HG02852 (cell line): ENCODE measurements around the gene PSKH1.
A peak's percentile ranks its signal among the peaks of the same experiment; 100 is the strongest.
"Not testable (repeated sequence)": the region's sequence is repeated elsewhere in the genome, so short reads cannot be mapped to it uniquely, and the experiment has no call there.

Experiments used
- ATAC-seq: cut with Tn5 transposase; IDR thresholded peaks from one replicate; pipeline ENCODE4 v1.9.1; 2021; ENCODE audit warnings: mild to moderate bottlenecking, moderate library complexity; ENCODE audit not compliant: unreplicated experiment

The PSKH1 gene

GRCh38 chr16:67936880-67937605 is 44.0 kb downstream of the PSKH1 start:
- peak; percentile 48 for ATAC-seq

GRCh38 chr16:67937713-67938112 is 44.7 kb downstream of the PSKH1 start:
- not testable (repeated sequence) for ATAC-seq

GRCh38 chr16:67939507-67940445 is 46.7 kb downstream of the PSKH1 start:
- no peak for ATAC-seq

- ATAC-seq = no peak
Observed at GRCh38 chr16:67940446-67941089, 47.5 kb downstream of the PSKH1 start.

DNA sequence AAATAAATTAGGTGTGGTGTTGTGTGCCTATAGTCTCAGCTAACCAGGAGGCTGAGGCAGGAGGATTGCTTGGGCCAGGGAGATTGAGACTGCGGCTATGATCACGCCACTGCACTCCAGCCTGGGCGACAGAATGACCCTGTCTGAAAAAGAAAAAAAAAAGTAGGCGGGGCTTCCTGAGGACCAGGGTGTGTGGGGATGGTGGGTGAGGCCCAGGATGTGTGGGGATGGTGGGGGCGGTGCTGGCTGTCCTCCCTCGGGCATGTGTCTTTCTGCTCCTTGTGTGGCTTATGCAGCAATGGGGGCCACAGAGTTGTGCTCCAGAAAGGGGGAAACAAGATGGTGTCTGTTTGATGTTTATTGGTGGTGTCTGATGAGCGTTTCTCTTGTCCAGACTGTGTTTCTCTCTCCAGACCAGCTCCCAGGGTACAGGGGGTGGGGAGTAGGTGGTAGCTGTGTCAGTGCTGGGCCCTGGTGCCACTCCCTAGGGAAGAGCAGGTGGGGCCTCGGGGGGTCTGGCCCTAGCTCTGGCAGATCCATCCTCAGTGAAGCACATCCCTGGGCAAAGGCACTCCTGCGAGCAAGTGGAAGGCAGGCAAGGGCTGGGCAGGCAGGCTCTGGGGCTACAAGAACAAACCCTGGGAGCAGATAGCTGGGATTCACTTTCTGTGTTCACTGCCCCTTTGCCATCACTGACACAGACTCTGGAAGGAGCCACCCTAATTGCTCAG is 48.6 kb downstream of the PSKH1 start:
- ATAC-seq = no peak

DNA sequence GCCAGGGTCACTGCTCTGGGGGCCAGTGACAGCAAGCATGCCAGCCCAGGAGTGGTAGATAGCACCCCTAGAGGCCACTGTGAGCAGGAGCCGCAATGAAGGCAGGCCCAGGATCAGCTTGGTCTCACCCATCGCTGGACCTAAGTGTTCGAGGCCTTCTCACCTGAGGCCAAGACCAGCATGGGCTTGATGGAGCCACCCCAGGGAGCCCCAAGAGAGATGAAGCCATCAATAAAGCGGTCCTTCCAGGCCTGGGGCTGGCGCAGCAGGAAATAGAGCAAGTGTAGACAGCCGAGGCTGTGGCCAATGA is 49.1 kb downstream of the PSKH1 start:
- peak; percentile 44 for ATAC-seq

DNA sequence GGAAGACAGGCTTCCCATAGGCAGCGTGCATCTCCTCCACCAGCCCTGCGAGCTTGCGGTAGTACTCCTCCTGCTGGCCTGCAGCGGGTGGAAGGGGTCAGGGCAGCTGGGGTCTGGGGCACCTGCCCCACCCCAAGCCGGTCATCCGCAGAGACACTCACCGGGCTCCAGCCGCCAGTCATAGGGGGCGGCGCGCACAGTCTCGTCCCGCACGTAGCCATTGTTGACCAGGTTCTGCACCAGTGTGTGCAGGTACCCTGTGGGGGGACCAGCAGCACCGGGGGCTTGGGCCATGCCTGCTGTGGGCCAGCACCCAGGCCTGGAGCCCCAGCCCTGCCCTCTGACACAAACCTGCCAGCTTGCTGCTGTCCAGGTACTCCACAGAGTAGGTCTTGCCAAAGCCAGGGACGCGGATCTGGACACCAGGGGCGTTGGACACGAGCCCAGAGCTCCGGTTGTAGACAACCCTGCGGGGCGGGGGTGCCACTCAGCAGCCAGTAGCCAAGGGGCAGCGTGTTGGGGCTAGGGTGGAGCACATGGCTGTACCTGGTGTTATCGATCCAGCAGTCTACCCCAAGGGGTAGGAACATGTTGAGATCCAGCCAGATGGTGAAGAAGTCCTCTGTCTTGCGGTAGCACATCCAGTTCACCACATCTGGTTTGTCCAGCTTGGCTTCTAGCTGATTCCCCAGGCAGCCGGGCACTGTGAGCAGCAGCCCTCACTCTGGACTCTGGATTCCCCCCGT is 49.6 kb downstream of the PSKH1 start:
- ATAC-seq = no peak

GRCh38 chr16:67943256-67943618 is 50.2 kb downstream of the PSKH1 start:
- no peak for ATAC-seq

GRCh38 chr16:67943619-67944504 is 50.8 kb downstream of the PSKH1 start, which contains the start of gene LCAT:
Gene LCAT (minus strand): TSS chr16:67944120. CDS start chr16:67944101, 19 bp downstream.
- ATAC-seq = no peak

DNA sequence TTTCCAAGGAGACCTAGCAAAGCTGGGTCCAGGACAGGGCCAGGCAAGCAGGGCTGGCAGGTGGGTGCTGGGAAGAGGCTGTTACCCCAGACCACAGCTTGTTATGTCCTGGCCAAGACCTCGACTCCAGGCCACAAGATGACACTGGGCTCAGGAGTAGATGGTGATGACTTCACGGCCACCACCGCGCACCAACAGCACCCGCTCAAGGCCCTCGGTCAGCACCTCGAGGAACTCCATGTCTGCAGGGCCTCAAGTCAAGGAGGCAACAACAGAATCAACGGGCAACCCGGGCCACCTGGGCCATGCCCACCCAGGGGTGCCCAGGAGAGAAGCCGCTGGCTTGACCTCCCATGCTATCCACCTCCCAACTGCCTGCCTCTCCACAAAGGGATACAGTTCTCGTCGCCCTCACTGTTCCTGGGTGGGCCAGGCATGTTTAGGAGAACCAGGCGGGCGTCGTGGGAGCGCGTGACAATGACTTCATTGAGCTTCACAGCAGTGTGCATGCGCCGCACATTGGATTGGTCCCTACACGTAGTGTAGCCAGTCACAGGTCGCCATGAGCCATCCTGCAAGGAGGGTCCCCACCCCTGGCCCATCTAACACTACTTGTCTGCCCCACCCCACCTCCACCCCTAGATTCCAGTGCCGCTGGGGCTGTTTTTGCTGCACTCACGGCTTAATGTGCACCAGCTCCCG is 51.8 kb downstream of the PSKH1 start:
- ATAC-seq = no peak

DNA sequence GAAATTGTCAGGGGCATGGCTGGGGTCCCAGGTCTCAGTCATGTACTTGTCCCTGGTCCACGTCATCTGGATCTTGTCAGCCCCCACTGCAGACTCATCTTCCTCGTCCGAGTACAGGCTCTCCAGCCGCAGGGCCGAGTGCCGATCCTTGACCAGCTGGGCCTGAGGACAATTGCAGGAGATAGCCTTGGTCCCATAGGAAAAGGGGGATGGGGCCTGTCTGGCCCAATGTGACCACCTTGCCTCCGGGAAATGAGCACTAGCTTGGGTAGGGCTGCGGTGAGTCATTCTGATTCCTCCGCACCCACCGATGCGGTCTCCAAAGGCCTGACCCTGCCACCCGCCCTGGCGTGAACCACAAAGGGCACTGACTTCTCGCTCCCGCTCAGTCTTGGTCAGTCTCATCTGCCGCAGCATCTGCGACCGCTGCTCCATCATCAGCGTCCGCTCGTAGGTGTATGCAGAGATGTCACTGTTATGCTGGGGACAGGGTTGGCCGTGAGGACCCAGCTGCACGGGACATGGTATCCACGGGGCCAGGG is 52.4 kb downstream of the PSKH1 start:
- no peak for ATAC-seq

- no peak for ATAC-seq
Observed at GRCh38 chr16:67946128-67946569, 53.1 kb downstream of the PSKH1 start.

DNA sequence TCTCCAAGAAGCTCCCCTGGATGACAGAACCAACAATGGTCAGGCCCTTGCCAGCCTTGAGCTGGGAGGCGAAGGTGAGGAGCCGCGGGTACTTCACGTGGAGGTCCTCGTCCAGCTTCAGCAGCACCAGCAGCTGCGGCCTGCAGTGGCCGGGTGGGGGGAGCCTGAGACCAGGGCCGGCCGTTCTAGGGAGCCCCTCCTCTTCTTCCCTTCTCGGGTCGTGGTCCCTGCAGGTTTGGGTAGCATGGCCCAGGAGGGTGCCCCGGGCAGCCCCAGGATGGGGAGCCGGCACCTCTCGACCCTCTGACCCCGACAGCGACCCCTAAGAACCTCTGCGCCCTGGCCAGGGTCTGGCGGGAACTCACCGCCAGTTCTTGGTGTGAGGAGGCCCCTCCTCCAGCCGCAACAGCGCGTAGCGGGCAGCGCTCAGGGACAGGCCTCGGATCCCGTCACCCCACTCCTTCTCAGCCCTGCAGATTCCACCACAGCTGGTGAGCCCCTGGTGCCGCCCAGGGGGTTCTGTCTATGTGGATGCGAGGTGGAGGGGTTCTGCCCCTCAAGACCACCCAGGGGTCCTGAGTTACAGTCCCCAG is 54.0 kb downstream of the PSKH1 start:
- ATAC-seq = no peak

GRCh38 chr16:67948015-67948414 is 55.0 kb downstream of the PSKH1 start:
- no peak for ATAC-seq

GRCh38 chr16:67949645-67950044 is 56.6 kb downstream of the PSKH1 start:
- no peak for ATAC-seq

GRCh38 chr16:67950335-67950843 is 57.3 kb downstream of the PSKH1 start:
- no peak for ATAC-seq

- ATAC-seq = no peak
Observed at GRCh38 chr16:67951485-67951884, 58.4 kb downstream of the PSKH1 start.
